Aorta (tissue), 5 donors: Measurements from ENCODE around the gene EPOP. TPM values are rescaled to one million over a fixed set of nuclear protein-coding genes. Genes with fewer than 3 reads are reported as not detected.
A peak's percentile ranks its signal among the peaks of the same experiment; 100 is the strongest.

Source experiments
- ATAC-seq: fragments of 200-7000 bp; cut with Tn5 transposase; one replicate; pipeline ENCODE4 v1.9.1; 2022; ENCODE audit warnings: moderate library complexity; ENCODE audit not compliant: low FRiP score
- DNase-seq, 2 donors: peaks; one replicate each; pipeline ENCODE4 v3.0.0-alpha.2; 2020
- H3K27ac ChIP-seq, 2 donors: one replicate each; pipeline ENCODE4 v1.5.1; 2013; ENCODE audit warnings: low read length in 2 of 2, mild to moderate bottlenecking in 2 of 2, moderate library complexity in 2 of 2, control low read depth in 1 of 2, inconsistent platforms in 1 of 2, low read depth in 1 of 2
- H3K27me3 ChIP-seq, 2 donors: one replicate each; pipeline ENCODE4 v1.6.1; 2013; ENCODE audit warnings: control low read depth in 1 of 2, low read length in 1 of 2, mild to moderate bottlenecking in 1 of 2, moderate library complexity in 1 of 2; ENCODE audit not compliant: insufficient read depth in 2 of 2, control insufficient read depth in 1 of 2
- H3K36me3 ChIP-seq, 2 donors: one replicate each; pipeline ENCODE4 v1.6.1; 2013; ENCODE audit warnings: control low read depth in 1 of 2, low read length in 1 of 2, mild to moderate bottlenecking in 1 of 2; ENCODE audit not compliant: insufficient read depth in 2 of 2, control insufficient read depth in 1 of 2
- H3K4me1 ChIP-seq, 2 donors: one replicate each; pipeline ENCODE4 v1.6.1; 2013; ENCODE audit warnings: low read length in 2 of 2, control low read depth in 1 of 2, mild to moderate bottlenecking in 1 of 2, moderate library complexity in 1 of 2; ENCODE audit not compliant: insufficient read depth in 2 of 2, control insufficient read depth in 1 of 2
- H3K4me3 ChIP-seq, 2 donors: one replicate each; pipeline ENCODE4 v1.5.1; 2013; ENCODE audit warnings: low read length in 2 of 2, control low read depth in 1 of 2, mild to moderate bottlenecking in 1 of 2
- H3K9me3 ChIP-seq: one replicate; pipeline ENCODE4 v1.6.1; 2013; ENCODE audit warnings: mild to moderate bottlenecking, low read length; ENCODE audit not compliant: control insufficient read depth
- WGBS, 2 donors: extraction: QIAGEN DNeasy Blood & Tissue Kit; methylation state at CpG; one replicate each; pipeline ENCODE4 v1.1.7; 2013; 5-methylcytosine and 5-hydroxymethylcytosine counted together
- intact Hi-C, 2 donors: fragments of 100-400 bp; cut with DNase I; formaldehyde crosslinking; loops; one replicate each; pipeline versions ENCODE4 v1.14.2 to v1.15.0; 2022
- polyA plus RNA-seq, 2 donors: library from polyadenylated mRNA; stranded (reverse); fragments of 200-250 nt; gene quantifications; one replicate each; pipeline ENCODE4 v1.2.3, GENCODE V29; 2013
- total RNA-seq, 2 donors: library from RNA; stranded (reverse); fragmentation: NEBNext Ultra II Directional; extraction: Animal tissue kit (Norgen Biotek cat#: 25700); gene quantifications; one replicate each; pipeline ENCODE4 v1.2.1, GENCODE V29; 2021
- donor health status: healthy with polysubstance abuse.
- donor health status: Bipolar disorder and iron deficiency.
- donor health status: DM: no; HTN: no; CAD: no.
- donor health status: DM: no; HTN: no; CAD: no.
- donor health status: DM: yes; HTN: yes; CAD: no.

Gene EPOP
- total and polyA plus RNA-seq, 4 donors = 0.64 to 1.5 (median 1.3) TPM; not detected in 1

- no peak for ATAC-seq
- H3K9me3 ChIP-seq = no peaks in the 10 kb centered on the region
- no peaks in the 10 kb centered on the region for H3K36me3 ChIP-seq
- no peak overlapping the region for H3K4me3 ChIP-seq
- intact Hi-C loops = loop anchor here in 1 of 2 donors (10.0 kb wide), 2 partner anchors 227 to 483 kb away; partner anchors contain the start of gene PLXDC1
- H3K27me3 ChIP-seq = no peaks in the 10 kb centered on the region
- H3K4me1 ChIP-seq = no peaks in the 10 kb centered on the region
- WGBS, 2 donors = 84 to 85% methylated on average over 12 of the region's 12 CpGs
- no peak overlapping the region for H3K27ac ChIP-seq
- DNase-seq = no peak
Observed at GRCh38 chr17:38671939-38672720, 2.6 kb downstream of the EPOP start.

- ATAC-seq = no peak
- no peaks in the 10 kb centered on the region for H3K4me1 ChIP-seq
- 13 to 17% methylated on average over 4 to 6 of the region's 6 CpGs for WGBS, 2 donors
- no peak overlapping the region for H3K4me3 ChIP-seq
- H3K36me3 ChIP-seq = no peaks in the 10 kb centered on the region
- intact Hi-C loops = loop anchor here (5.0 kb wide), 1 partner anchor 112 kb away; no protein-coding TSS in a partner anchor
- no peak overlapping the region for H3K27ac ChIP-seq
- H3K27me3 ChIP-seq = no peaks in the 10 kb centered on the region
- DNase-seq = no peak
- no peaks in the 10 kb centered on the region for H3K9me3 ChIP-seq
Observed at GRCh38 chr17:38669520-38669919, 5.2 kb downstream of the EPOP start.

GRCh38 chr17:38667787-38668122 is 7.0 kb downstream of the EPOP start:
- Histone ChIP-seq H3K27me3 (no peaks in the 10 kb centered on the region), H3K4me1 (no peaks in the 10 kb centered on the region), H3K36me3 (no peaks in the 10 kb centered on the region), H3K27ac (no peak overlapping the region), H3K9me3 (no peaks in the 10 kb centered on the region), H3K4me3 (no peak overlapping the region)
- WGBS, 2 donors = 42 to 45% methylated on average over 2 of the region's 2 CpGs
- ATAC-seq (no peak), DNase-seq (no peak)
- intact Hi-C loops = loop anchor here (5.0 kb wide), 1 partner anchor 110 kb away; no protein-coding TSS in a partner anchor

GRCh38 chr17:38667099-38667786 is 7.5 kb downstream of the EPOP start:
- Histone ChIP-seq H3K27me3 (no peaks in the 10 kb centered on the region), H3K4me3 (no peak overlapping the region), H3K27ac (no peak overlapping the region), H3K4me1 (no peaks in the 10 kb centered on the region), H3K9me3 (no peaks in the 10 kb centered on the region), H3K36me3 (no peaks in the 10 kb centered on the region)
- intact Hi-C loops = loop anchor here (5.0 kb wide), 1 partner anchor 110 kb away; no protein-coding TSS in a partner anchor
- 36% methylated on average over 7 of the region's 7 CpGs for WGBS, 2 donors
- DNase-seq (peak in 1 of 2 donors; percentile 74), ATAC-seq (peak; percentile 82)

GRCh38 chr17:38663964-38664644 is 10.7 kb downstream of the EPOP start:
- intact Hi-C loops = no loop called here
- no peak overlapping the region for H3K4me3 ChIP-seq
- H3K4me1 ChIP-seq = no peaks in the 10 kb centered on the region
- no peaks in the 10 kb centered on the region for H3K27me3 ChIP-seq
- H3K9me3 ChIP-seq = no peaks in the 10 kb centered on the region
- no peak overlapping the region for H3K27ac ChIP-seq
- WGBS, 2 donors = 81 to 83% methylated on average over 9 of the region's 9 CpGs
- no peaks in the 10 kb centered on the region for H3K36me3 ChIP-seq
- ATAC-seq (no peak), DNase-seq (peak in 1 of 2 donors; percentile 24)

GRCh38 chr17:38663125-38663751 is 11.5 kb downstream of the EPOP start:
- no peaks in the 10 kb centered on the region for H3K4me1 ChIP-seq
- DNase-seq (peak in 1 of 2 donors; percentile 48), ATAC-seq (no peak)
- no peaks in the 10 kb centered on the region for H3K27me3 ChIP-seq
- 23 to 28% methylated on average over 7 to 9 of the region's 9 CpGs for WGBS, 2 donors
- intact Hi-C loops = no loop called here
- H3K4me3 ChIP-seq = no peak overlapping the region
- no peaks in the 10 kb centered on the region for H3K36me3 ChIP-seq
- no peak overlapping the region for H3K27ac ChIP-seq
- H3K9me3 ChIP-seq = no peaks in the 10 kb centered on the region

GRCh38 chr17:38660097-38661025 is 14.4 kb downstream of the EPOP start:
- H3K9me3 ChIP-seq = no peaks in the 10 kb centered on the region
- H3K27me3 ChIP-seq = no peaks in the 10 kb centered on the region
- no peak overlapping the region for H3K4me3 ChIP-seq
- intact Hi-C loops = no loop called here
- DNase-seq = peak in 1 of 2 donors; percentile 52
- H3K36me3 ChIP-seq = no peaks in the 10 kb centered on the region
- ATAC-seq = no peak
- 66 to 70% methylated on average over 16 of the region's 16 CpGs for WGBS, 2 donors
- no peaks in the 10 kb centered on the region for H3K4me1 ChIP-seq
- H3K27ac ChIP-seq = no peak overlapping the region
